HEK293 (cell line): Measurements from ENCODE around the gene SZT2.
A peak's percentile ranks its signal among the peaks of the same experiment; 100 is the strongest.

Source experiments
- CTCF ChIA-PET: fragments of 350-600 bp; formaldehyde crosslinking; extraction: SDS; loops from one replicate; lab custom pipeline; 2021; ENCODE audit warnings: antibody characterized with exemption; lab: Yijun Ruan, JAX
- POLR2A ChIA-PET: fragments of 300-600 bp; formaldehyde crosslinking; extraction: SDS; loops from one replicate; lab custom pipeline; 2020; ENCODE audit warnings: antibody characterized with exemption, inconsistent platforms; lab: Yijun Ruan, JAX
- H3K27ac ChIP-seq: fragments of 200-500 bp; sonication (Bioruptor generic); 2 replicates; pipeline ENCODE4 v1.5.1; 2014; ENCODE audit warnings: low read depth, low read length, control low read depth, inconsistent platforms; ENCODE audit errors: extremely low read depth
- H3K36me3 ChIP-seq, 2 experiments: fragments of 200-500 bp in 1 of 2; sonication (Bioruptor generic) in 1 of 2; 1 replicate in 1 of 2; 2 replicates in 1 of 2; pipeline ENCODE4 v1.5.1; 2014 to 2017; ENCODE audit warnings: inconsistent platforms in 2 of 2, low read length in 2 of 2; ENCODE audit not compliant: control insufficient read depth in 2 of 2, insufficient read depth in 1 of 2
- H3K4me1 ChIP-seq: fragments of 200-500 bp; sonication (Bioruptor generic); 2 replicates; pipeline ENCODE4 v1.5.1; 2014; ENCODE audit warnings: mild to moderate bottlenecking, low read length, inconsistent platforms; ENCODE audit not compliant: control insufficient read depth, insufficient read depth
- H3K4me3 ChIP-seq: 2 replicates; pipeline ENCODE4 v1.5.1; 2011; ENCODE audit warnings: low read depth, mild to moderate bottlenecking, control low read depth, low read length, moderate library complexity
- H3K9me3 ChIP-seq: fragments of 200-500 bp; sonication (Bioruptor generic); 2 replicates; pipeline ENCODE4 v1.5.1; 2014; ENCODE audit warnings: low read depth, low read length, inconsistent platforms; ENCODE audit not compliant: control insufficient read depth, insufficient read depth
- GLI4 ChIP-seq: fragments of 450-650 bp; formaldehyde crosslinking; IDR thresholded peaks from 2 replicates; pipeline ENCODE4 v1.5.1; 2016; ENCODE audit warnings: missing biosample characterization, missing genetic modification characterization
- GLIS1 ChIP-seq: fragments of 450-650 bp; formaldehyde crosslinking; IDR thresholded peaks from 2 replicates; pipeline ENCODE4 v1.5.1; 2016; ENCODE audit warnings: missing biosample characterization, missing genetic modification characterization
- KLF10 ChIP-seq: fragments of 450-650 bp; IDR thresholded peaks from 2 replicates; pipeline ENCODE4 v1.5.1; 2018; ENCODE audit warnings: missing biosample characterization, mild to moderate bottlenecking, missing genetic modification characterization
- KLF7 ChIP-seq: fragments of 450-650 bp; formaldehyde crosslinking; IDR thresholded peaks from 2 replicates; pipeline ENCODE4 v1.5.1; 2016; ENCODE audit warnings: missing biosample characterization, missing genetic modification characterization, borderline replicate concordance
- OSR2 ChIP-seq: fragments of 450-650 bp; formaldehyde crosslinking; IDR thresholded peaks from 2 replicates; pipeline ENCODE4 v1.5.1; 2016; ENCODE audit warnings: missing biosample characterization, missing genetic modification characterization
- OVOL3 ChIP-seq: fragments of 450-650 bp; formaldehyde crosslinking; IDR thresholded peaks from 2 replicates; pipeline ENCODE4 v1.5.1; 2016; ENCODE audit warnings: missing biosample characterization, missing genetic modification characterization
- SP3 ChIP-seq: fragments of 450-650 bp; formaldehyde crosslinking; IDR thresholded peaks from 2 replicates; pipeline ENCODE4 v1.5.1; 2016; ENCODE audit warnings: missing biosample characterization, missing genetic modification characterization
- SP7 ChIP-seq: fragments of 450-650 bp; formaldehyde crosslinking; IDR thresholded peaks from 2 replicates; pipeline ENCODE4 v1.5.1; 2016; ENCODE audit warnings: missing biosample characterization, missing genetic modification characterization
- TCF7L2 ChIP-seq: IDR thresholded peaks from 2 replicates; pipeline ENCODE4 v1.6.1; 2011; ENCODE audit warnings: low read depth, mild to moderate bottlenecking, inconsistent platforms, low read length, moderate library complexity, borderline replicate concordance
- WT1 ChIP-seq: fragments of 450-650 bp; formaldehyde crosslinking; IDR thresholded peaks from 2 replicates; pipeline ENCODE4 v1.5.1; 2016; ENCODE audit warnings: missing biosample characterization, missing genetic modification characterization
- ZBTB17 ChIP-seq: fragments of 450-650 bp; formaldehyde crosslinking; IDR thresholded peaks from 2 replicates; pipeline ENCODE4 v1.5.1; 2016; ENCODE audit warnings: missing biosample characterization, missing genetic modification characterization
- ZBTB48 ChIP-seq: fragments of 450-650 bp; formaldehyde crosslinking; IDR thresholded peaks from 2 replicates; pipeline ENCODE4 v1.5.1; 2016; ENCODE audit warnings: missing biosample characterization, missing genetic modification characterization
- ZFP41 ChIP-seq: fragments of 450-650 bp; formaldehyde crosslinking; IDR thresholded peaks from 2 replicates; pipeline ENCODE4 v1.5.1; 2016; ENCODE audit warnings: missing biosample characterization, missing genetic modification characterization, borderline replicate concordance
- ZNF174 ChIP-seq: fragments of 450-650 bp; formaldehyde crosslinking; IDR thresholded peaks from 2 replicates; pipeline ENCODE4 v1.5.0; 2017; ENCODE audit warnings: missing biosample characterization, mild to moderate bottlenecking, missing genetic modification characterization
- ZNF324 ChIP-seq: fragments of 450-650 bp; formaldehyde crosslinking; IDR thresholded peaks from 2 replicates; pipeline ENCODE4 v1.5.1; 2016; ENCODE audit warnings: missing biosample characterization, missing genetic modification characterization
- ZNF335 ChIP-seq: fragments of 450-650 bp; formaldehyde crosslinking; conservative IDR thresholded peaks from 2 replicates; pipeline ENCODE4 v1.5.1; 2016; ENCODE audit warnings: missing biosample characterization, missing genetic modification characterization
- ZNF394 ChIP-seq: fragments of 450-650 bp; formaldehyde crosslinking; IDR thresholded peaks from 2 replicates; pipeline ENCODE4 v1.5.1; 2016; ENCODE audit warnings: missing biosample characterization, missing genetic modification characterization, mild to moderate bottlenecking, moderate library complexity, borderline replicate concordance
- ZNF433 ChIP-seq: fragments of 450-650 bp; formaldehyde crosslinking; IDR thresholded peaks from 2 replicates; pipeline ENCODE4 v1.5.1; 2016; ENCODE audit warnings: missing biosample characterization, missing genetic modification characterization, low read depth
- ZNF473 ChIP-seq: fragments of 450-650 bp; formaldehyde crosslinking; IDR thresholded peaks from 2 replicates; pipeline ENCODE4 v1.5.1; 2017; ENCODE audit warnings: missing biosample characterization, missing genetic modification characterization
- ZNF501 ChIP-seq: fragments of 450-650 bp; formaldehyde crosslinking; IDR thresholded peaks from 2 replicates; pipeline ENCODE4 v1.5.1; 2016; ENCODE audit warnings: missing biosample characterization, missing genetic modification characterization
- ZNF544 ChIP-seq: fragments of 450-650 bp; formaldehyde crosslinking; IDR thresholded peaks from 2 replicates; pipeline ENCODE4 v1.5.0; 2017; ENCODE audit warnings: missing biosample characterization, missing genetic modification characterization
- ZNF624 ChIP-seq: fragments of 450-650 bp; formaldehyde crosslinking; IDR thresholded peaks from 2 replicates; pipeline ENCODE4 v1.5.1; 2017; ENCODE audit warnings: missing biosample characterization, missing genetic modification characterization
- ZNF626 ChIP-seq: fragments of 450-650 bp; sonication (Bioruptor Pico); formaldehyde crosslinking; IDR thresholded peaks from 2 replicates; pipeline ENCODE4 v1.5.1; 2018; ENCODE audit warnings: missing biosample characterization, missing genetic modification characterization, inconsistent platforms
- TF ChIP-seq, protein P1 (sequence below): fragments of 450-650 bp; formaldehyde crosslinking; conservative IDR thresholded peaks from 2 replicates; pipeline ENCODE4 v1.5.1; 2016; ENCODE audit warnings: low read depth, missing biosample characterization, missing genetic modification characterization
- TF ChIP-seq, protein P2 (sequence below): fragments of 450-650 bp; formaldehyde crosslinking; IDR thresholded peaks from 2 replicates; pipeline ENCODE4 v1.5.1; 2016; ENCODE audit warnings: missing biosample characterization, missing genetic modification characterization
- TF ChIP-seq, protein P3 (sequence below): fragments of 450-650 bp; formaldehyde crosslinking; IDR thresholded peaks from 2 replicates; pipeline ENCODE4 v1.5.1; 2016; ENCODE audit warnings: missing biosample characterization, missing genetic modification characterization
- TF ChIP-seq, protein P4 (sequence below): fragments of 450-650 bp; formaldehyde crosslinking; IDR thresholded peaks from 2 replicates; pipeline ENCODE4 v1.5.1; 2016; ENCODE audit warnings: missing biosample characterization, missing genetic modification characterization

SZT2 gene

DNA sequence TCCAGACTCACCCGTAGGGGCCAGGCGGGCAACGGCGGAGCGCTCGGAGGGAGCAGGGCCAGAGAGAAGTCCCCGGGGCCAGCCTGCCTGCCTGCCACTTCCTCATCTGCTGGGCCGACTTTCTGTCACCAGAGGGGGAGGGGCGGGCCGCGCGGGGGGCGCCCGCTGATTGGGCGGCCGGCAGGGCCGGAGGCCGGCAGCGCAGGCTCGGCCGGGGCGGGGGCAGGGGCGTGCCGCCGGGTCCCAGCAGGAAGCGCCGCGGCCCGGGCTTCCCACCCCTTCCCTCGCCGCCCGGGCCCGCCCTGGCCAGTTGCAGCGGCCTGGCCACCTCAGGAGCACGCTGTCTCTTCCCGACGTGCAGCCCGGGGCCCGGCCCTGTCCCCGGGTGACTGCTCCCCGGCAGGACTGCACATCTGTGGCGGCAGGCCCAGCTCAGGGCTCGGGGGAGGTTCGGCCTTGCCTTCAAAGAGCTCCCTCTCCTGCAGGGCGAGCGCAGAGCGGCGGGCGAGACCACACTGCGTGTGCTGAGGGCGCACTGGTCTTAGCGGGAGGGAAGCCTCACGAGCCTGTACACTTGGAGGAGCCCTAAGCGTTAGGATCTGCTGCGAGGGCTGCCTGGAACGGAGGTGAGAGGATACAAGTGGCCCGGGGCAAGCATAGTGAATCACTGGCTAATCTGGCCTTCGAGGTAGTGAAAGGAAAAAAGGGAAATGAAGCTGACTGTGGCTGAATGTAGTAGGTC, 21.6 kb upstream of the SZT2 start, which contains the start of gene ELOVL1:
TSS of gene ELOVL1 (minus strand) at position 108 of the 742 bp plus-strand sequence. CDS start 2,402 bp downstream, outside the sequence.
- peaks cover 8% of the 10 kb centered on the region; the same call in 1 of the 2 replicates for H3K4me1 ChIP-seq
- TF ChIP-seq ZNF394 (tag by site-specific recombination) (peak; percentile 86), ZBTB48 (peak; percentile 99), ZNF544 (no peak), WT1 (tag by site-specific recombination) (no peak; the same call in 1 of the 2 replicates), GLIS1 (peak; percentile 93), ZNF335 (tag by site-specific recombination) (peak; percentile 70), ZFP41 (no peak), TCF7L2 (no peak), ZNF624 (tag by site-specific recombination) (no peak), OSR2 (peak; percentile 54; the same call in 1 of the 2 replicates), ZNF433 (tag by site-specific recombination) (no peak), ZBTB17 (peak; percentile 99), OVOL3 (no peak), KLF7 (tag by site-specific recombination) (peak; percentile 85), ZNF174 (no peak), SP3 (peak; percentile 25), SP7 (peak; percentile 87), ZNF324 (tag by site-specific recombination) (peak; percentile 60; the same call in 1 of the 2 replicates), ZNF473 (tag by site-specific recombination) (no peak), GLI4 (tag by site-specific recombination) (no peak), KLF10 (peak; percentile 87), ZNF626 (no peak), ZNF501 (tag by site-specific recombination) (peak; percentile 92)
- TF ChIP-seq, protein P1, sequence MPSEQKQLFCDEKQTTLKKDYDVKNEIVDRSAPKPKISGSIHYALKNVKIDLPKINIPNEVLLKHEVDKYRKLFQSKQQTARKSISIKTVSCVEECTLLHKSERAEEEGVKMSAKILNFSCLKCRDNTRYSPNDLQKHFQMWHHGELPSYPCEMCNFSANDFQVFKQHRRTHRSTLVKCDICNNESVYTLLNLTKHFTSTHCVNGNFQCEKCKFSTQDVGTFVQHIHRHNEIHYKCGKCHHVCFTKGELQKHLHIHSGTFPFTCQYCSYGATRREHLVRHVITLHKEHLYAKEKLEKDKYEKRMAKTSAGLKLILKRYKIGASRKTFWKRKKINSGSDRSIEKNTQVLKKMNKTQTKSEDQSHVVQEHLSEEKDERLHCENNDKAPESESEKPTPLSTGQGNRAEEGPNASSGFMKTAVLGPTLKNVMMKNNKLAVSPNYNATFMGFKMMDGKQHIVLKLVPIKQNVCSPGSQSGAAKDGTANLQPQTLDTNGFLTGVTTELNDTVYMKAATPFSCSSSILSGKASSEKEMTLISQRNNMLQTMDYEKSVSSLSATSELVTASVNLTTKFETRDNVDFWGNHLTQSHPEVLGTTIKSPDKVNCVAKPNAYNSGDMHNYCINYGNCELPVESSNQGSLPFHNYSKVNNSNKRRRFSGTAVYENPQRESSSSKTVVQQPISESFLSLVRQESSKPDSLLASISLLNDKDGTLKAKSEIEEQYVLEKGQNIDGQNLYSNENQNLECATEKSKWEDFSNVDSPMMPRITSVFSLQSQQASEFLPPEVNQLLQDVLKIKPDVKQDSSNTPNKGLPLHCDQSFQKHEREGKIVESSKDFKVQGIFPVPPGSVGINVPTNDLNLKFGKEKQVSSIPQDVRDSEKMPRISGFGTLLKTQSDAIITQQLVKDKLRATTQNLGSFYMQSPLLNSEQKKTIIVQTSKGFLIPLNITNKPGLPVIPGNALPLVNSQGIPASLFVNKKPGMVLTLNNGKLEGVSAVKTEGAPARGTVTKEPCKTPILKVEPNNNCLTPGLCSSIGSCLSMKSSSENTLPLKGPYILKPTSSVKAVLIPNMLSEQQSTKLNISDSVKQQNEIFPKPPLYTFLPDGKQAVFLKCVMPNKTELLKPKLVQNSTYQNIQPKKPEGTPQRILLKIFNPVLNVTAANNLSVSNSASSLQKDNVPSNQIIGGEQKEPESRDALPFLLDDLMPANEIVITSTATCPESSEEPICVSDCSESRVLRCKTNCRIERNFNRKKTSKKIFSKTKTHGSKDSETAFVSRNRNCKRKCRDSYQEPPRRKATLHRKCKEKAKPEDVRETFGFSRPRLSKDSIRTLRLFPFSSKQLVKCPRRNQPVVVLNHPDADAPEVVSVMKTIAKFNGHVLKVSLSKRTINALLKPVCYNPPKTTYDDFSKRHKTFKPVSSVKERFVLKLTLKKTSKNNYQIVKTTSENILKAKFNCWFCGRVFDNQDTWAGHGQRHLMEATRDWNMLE (tag by site-specific recombination) = no peak
- TF ChIP-seq, protein P2, sequence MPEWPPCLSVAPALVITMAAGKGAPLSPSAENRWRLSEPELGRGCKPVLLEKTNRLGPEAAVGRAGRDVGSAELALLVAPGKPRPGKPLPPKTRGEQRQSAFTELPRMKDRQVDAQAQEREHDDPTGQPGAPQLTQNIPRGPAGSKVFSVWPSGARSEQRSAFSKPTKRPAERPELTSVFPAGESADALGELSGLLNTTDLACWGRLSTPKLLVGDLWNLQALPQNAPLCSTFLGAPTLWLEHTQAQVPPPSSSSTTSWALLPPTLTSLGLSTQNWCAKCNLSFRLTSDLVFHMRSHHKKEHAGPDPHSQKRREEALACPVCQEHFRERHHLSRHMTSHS = no peak
- TF ChIP-seq, protein P3, sequence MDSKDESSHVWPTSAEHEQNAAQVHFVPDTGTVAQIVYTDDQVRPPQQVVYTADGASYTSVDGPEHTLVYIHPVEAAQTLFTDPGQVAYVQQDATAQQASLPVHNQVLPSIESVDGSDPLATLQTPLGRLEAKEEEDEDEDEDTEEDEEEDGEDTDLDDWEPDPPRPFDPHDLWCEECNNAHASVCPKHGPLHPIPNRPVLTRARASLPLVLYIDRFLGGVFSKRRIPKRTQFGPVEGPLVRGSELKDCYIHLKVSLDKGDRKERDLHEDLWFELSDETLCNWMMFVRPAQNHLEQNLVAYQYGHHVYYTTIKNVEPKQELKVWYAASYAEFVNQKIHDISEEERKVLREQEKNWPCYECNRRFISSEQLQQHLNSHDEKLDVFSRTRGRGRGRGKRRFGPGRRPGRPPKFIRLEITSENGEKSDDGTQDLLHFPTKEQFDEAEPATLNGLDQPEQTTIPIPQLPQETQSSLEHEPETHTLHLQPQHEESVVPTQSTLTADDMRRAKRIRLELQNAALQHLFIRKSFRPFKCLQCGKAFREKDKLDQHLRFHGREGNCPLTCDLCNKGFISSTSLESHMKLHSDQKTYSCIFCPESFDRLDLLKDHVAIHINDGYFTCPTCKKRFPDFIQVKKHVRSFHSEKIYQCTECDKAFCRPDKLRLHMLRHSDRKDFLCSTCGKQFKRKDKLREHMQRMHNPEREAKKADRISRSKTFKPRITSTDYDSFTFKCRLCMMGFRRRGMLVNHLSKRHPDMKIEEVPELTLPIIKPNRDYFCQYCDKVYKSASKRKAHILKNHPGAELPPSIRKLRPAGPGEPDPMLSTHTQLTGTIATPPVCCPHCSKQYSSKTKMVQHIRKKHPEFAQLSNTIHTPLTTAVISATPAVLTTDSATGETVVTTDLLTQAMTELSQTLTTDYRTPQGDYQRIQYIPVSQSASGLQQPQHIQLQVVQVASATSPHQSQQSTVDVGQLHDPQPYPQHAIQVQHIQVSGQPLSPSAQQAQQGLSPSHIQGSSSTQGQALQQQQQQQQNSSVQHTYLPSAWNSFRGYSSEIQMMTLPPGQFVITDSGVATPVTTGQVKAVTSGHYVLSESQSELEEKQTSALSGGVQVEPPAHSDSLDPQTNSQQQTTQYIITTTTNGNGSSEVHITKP (tag by site-specific recombination) = peak; percentile 99
- TF ChIP-seq, protein P4, sequence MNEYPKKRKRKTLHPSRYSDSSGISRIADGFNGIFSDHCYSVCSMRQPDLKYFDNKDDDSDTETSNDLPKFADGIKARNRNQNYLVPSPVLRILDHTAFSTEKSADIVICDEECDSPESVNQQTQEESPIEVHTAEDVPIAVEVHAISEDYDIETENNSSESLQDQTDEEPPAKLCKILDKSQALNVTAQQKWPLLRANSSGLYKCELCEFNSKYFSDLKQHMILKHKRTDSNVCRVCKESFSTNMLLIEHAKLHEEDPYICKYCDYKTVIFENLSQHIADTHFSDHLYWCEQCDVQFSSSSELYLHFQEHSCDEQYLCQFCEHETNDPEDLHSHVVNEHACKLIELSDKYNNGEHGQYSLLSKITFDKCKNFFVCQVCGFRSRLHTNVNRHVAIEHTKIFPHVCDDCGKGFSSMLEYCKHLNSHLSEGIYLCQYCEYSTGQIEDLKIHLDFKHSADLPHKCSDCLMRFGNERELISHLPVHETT (tag by site-specific recombination) = no peak

More for the DNA sequence above, 21.6 kb upstream of the SZT2 start, which contains the start of gene ELOVL1:
- H3K4me3 ChIP-seq = peak within 1 kb of the TSS; percentile 53
- ChIA-PET CTCF (interaction anchor here (0.6 to 1.6 kb wide), 9 partner anchors 9 to 1510 kb away, joined by 3 to 8 read pairs (median 3); partner anchors contain the start of gene CDC20), POLR2A (interaction anchor here (0.8 to 2.7 kb wide), 10 partner anchors 10 to 79 kb away, joined by 3 to 34 read pairs (median 4); partner anchors contain the start of genes CDC20, MED8 and SZT2)
- H3K27ac ChIP-seq = peak within 1 kb of the TSS; percentile 92
- no peaks in the 10 kb centered on the region for H3K9me3 ChIP-seq
- peaks cover 0 to 29% of the 10 kb centered on the region in 2 experiments; a peak in 1 of 3 replicates for H3K36me3 ChIP-seq
